GM18909 (cell line): ENCODE data around the gene PRM2.

ENCODE experiments used
- ATAC-seq: cut with Tn5 transposase; IDR thresholded peaks from one replicate; pipeline ENCODE4 v1.9.1; 2021; ENCODE audit warnings: mild to moderate bottlenecking; ENCODE audit not compliant: unreplicated experiment, poor library complexity

Gene PRM2

DNA sequence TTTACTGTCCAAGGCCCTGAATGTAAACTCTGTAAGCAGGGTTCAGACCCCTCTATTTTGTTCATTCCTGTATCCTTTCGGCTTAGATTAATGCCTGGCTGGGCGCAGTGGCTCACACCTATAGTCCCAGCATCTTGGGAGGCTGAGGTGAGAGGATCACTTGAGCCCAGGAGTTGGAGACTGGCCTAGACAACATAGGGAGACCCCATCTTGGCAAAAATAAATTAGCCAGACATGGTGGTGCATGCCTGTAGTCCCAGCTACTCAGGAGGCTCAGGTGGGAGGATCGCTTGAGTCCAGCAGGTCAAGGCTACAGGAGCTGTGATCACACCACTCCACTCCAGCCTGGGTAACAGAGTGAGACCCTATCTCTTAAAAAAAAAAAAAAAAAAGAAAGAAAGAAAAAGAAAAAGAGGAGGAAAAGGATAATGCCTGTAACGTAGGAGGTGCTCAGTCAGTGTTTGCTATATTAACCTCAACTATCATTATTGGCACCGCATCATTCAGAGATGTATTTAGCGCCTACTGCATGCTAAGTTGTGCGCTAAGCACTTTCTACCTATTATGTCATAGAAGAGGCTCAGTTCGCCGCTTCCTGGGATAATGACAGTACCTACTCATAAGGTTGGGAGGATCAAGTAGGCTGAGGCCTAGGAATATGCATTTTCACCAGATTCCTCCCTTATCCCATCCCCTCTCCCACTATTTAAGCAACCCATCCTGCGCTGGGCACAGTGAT lies 25.3 kb downstream of the PRM2 start:
- ATAC-seq, result no peak

DNA sequence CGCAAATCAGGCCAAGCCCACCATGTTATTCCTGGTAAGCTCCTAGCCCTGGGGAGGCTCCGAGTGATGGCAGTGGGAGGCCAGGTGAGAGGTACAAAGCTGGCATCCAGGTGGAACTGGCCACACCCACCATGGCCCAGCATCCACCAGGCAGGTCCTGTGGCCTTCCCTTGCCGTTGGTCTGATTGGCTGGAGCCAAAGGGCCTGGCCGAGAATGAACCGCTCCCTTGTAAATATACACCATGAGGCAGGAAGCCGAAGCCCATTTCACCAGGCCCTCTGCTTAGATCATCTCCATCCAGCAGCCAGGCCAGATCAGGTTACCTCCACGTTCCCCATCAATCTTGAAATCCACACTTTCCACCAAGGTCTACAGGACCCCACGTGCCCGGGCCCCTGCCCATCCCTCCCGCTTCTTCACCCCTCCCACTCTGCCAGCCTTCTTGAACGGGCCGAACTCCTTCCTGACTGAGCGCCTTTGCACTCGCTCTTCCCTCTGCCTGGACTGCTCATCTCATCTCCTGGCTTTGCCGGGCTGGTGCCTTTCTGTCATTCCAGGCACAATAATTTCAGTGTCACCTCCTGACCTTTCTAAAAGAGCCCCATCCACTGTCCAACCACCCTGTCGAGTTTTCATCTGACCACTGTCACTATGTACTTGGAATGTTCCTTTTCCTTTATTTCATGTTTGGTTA lies 26.0 kb downstream of the PRM2 start:
- no peak for ATAC-seq

DNA sequence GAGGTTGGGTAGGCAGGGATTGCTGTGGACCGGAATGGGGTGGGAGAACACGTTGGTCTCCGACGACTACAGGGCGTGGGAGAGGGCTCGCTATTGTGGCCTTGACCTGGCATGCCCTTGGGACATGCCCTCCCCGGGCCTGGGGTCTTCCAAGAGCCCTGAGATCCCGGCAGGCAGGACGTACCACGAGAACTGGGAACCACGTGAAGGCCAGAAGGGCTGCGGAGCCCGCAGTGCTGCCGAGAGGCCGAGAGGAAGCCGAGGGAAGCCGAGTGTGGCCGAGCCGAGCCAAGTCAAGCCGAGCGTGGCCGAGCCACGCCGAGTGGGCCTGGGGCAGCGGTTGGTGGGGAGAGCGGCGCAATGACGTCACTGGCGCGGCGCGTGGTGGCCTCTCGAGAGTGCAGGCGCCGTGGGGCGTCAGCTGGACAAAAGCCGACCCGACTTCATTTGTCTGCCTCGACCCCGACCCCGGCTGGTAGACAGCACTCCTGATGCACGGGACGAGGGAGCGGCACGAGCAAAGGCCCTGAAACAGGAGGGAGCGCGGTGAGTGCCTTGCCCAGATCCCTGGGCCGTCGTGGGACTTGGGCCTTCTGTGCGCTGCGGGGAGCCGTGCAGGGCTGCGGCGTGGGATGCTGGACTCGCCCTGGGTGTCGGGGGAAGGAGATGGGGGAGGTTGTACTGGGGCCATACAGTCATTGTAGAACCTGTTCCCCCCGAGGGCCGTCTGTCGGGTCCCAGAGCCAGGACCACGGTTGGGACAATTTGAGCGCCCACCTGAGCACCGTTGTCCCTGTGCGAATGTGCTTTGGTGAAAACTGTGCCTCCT lies 26.8 kb downstream of the PRM2 start:
- no peak for ATAC-seq

- ATAC-seq, result no peak
These were observed 28.1 kb downstream of the PRM2 start for GRCh38 chr16:11248133-11248532.

DNA sequence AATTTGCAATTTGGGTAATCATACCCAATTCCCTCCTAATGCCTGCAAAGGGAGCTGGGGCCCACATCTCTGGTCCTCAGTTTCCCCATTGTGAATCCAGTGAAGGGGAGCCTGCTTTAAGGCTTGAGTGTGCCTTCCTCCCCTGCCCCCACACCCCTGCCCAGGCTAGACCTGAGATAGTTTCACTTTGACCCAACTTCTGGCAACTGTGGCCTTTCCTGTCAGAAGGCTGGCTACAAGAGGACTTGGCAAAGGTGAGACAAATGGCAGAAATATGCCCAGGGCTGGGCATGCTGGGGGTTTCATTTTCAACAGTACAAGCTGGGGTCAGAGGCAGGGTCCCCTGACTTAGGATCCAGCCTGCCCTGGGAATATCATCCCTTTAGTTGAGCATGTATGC lies 30.3 kb downstream of the PRM2 start:
- ATAC-seq, result no peak

DNA sequence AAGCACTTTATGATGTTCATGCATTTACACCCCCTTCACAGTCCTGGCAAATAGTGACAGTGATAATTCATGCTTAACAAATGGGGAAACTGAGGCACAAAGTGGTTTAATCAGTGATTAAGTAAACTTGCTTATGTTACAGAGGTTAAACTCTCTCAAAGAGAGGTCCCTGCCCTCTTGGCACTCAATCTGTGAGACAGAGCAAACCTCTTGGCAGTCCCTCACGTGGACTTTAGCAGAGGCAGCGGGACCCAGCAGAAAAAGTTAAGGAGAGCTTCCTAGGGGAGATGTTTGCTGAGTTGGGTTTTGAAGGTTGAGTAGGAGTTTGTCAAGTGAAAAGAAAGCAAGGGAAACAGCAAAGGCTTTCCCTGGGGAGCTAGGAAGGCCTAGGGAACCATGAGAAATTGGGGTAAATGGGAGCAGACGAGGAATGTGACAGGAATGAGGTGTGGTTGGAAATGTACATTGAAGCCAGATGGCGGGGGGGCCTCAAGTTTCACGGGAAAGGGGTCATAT lies 31.0 kb downstream of the PRM2 start:
- no peak for ATAC-seq

- no peak for ATAC-seq
These were observed 33.6 kb downstream of the PRM2 start for GRCh38 chr16:11242658-11243057.

DNA sequence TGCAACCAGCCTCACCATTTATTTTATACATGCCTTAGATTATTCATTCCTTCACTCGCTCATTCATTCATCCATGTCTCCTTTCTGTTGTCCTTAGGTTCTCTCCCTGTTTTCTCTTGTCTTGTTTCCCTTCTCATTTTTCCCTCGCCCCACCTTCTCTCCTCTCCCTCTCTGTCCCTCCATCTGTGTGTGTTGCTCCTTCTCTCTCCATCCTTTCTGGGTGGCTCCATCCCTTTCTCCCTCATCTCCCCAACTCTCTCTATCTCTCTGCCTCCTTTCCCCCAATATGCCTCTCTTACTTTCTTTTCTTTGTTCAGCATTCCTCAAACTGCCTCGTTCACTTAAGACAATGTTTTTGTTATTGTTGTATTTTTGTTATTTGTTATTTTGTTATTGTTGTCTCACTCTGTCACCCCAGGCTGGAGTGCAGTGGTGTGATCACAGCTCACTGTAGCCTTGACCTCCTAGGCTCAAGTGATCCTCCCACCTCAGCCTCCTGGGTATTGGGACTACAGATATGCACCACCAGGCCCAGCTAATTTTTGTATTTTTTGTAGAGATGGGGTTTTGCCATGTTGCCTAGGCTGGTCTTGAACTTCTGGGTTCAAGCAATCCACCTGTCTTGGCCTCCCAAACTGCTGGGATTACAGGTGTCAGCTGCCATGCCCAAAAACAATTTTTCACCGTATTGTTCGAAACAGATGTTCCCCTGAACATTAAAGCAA lies 34.6 kb downstream of the PRM2 start:
- ATAC-seq, result no peak

- ATAC-seq, result no peak
These were observed 35.4 kb downstream of the PRM2 start for GRCh38 chr16:11240636-11241473.

DNA sequence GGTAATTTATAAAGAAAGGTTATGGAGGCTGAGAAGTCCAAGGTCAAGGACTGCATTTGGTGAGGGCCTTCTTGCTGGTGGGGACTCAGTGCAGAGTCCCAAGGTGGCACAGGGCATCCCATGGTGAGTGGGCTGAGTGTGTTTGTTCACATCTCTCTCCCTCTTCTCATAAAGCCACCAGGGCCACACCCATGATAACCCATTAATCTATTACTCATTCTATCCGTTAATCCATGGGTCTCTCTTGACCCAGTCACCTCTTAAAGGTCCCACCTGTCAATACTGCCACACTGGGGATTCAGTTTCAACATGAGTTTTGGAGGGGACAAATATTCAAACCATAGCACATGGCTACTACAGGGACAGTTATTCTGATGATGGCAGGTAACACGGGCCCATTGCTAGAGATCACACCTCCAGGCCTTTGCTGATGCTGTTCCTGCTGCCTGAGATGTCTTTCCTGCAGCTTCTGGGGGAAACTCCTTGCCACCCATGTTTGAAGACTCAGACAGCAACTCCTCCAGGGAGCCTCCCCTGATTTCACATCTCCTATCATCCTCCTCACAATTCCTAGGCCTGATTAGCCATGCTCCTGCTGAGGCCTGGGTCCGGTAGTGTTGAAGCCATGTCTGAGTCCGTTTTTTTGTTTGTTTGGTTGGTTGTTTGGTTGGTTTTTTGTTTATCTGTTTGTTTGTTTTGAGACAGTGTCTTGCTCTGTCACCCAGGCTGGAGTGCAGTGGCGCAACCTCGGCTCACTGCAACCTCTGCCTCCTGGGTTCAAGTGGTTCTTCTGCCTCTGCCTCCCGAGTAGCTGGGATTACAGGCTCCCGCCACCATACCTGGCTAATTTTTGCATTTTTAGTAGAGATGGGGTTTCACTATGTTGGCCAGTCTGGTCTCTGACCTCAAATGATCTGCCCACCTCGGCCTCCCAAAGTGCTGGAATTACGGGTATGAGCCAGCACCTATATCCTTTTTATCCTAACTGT lies 36.3 kb downstream of the PRM2 start:
- ATAC-seq, result no peak

DNA sequence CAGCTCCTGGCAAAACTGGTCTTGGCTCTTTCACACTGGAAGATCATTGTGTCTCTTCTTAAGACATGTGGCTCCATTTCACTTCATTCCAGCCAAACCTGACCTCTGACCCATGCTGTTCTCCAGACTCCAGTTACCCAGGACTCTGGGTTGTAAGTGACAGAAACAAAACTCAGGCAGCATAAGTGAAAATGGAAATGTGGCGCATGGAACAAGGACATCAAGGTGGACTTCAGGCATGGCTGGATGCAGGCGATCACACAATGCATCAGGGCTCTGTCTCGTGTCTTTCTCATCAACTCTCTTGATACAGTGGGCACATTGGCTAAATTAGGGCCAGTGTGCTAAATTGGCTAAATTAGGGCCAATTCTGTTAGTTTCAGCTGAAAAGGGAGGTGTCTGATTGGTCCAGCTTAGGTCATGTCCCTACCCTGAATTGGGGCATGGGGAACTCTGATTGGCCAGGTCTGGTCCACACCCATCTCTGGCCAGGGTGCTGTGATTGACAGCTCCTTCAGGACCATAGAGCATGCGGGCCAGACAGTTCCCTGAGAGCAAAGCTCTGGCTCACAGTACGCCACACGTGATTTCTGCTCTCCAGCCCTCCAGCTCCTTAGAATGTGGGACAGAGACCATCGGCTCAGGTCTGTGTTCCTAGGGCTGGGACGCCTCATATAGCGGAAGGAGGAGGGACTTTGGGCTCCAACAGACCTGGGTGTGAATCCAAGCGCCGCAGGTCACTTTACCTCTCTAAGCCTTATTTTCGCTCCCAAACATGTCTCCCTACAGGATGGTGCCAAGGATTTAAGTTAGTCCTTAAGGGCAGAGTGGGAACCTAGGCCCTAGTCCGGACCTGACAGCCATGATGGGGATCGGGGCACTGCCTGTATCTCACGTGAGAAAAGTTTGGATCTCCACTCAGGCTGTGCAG lies 37.7 kb downstream of the PRM2 start:
- no peak for ATAC-seq

DNA sequence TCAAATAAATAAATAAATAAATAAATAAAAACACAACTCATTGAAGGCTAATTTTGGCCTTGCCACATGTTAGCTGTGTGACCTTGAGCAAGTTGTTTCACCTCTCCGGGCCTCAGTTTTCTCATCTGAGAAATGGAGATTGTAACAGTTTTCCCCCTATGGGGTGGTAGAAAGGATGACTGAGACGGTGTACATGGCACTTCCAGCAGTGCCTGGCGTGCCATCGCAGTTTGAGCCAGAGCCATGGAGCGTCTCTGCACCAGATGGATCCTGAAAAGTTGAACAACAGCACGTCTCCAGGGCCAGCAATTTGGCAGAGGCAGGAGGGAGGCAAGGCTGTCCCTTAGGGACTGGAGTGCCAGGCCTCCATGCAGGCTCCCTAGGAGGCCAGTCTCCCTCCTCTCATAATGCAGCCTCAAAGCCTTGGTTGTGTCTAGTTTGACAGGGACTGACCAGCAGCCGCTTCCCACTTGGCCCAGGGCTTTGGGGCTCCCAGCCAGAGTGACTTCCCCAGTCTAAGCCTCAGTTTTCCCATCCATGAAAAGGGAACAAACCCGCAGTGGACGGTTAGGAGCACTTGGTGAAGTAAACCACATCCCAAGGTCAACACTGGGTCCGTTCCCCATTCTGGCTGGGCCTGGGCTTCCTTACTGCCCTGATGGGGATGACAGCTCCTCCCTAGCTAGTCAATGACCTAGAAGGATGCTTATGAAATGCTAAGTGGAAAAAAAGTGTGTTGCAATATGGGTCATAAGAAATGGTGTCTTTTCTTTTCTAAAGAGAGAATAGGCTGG lies 39.6 kb downstream of the PRM2 start:
- no peak for ATAC-seq

DNA sequence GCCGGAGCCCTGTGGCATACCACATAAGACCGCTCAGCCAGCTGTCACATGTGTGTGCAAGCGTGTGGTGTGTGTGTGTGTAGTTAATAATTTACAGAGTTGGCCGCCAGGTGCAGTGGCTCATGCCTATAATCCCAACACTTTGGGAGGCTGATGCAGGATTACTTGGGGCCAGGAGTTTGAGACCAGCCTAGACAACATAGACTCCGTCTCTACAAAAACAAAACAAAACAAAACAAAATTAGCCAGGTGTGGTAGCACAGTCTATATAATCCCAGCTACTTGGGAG lies 40.6 kb downstream of the PRM2 start:
- no peak for ATAC-seq

- no peak for ATAC-seq
These were observed 41.2 kb downstream of the PRM2 start for GRCh38 chr16:11234884-11235702.

DNA sequence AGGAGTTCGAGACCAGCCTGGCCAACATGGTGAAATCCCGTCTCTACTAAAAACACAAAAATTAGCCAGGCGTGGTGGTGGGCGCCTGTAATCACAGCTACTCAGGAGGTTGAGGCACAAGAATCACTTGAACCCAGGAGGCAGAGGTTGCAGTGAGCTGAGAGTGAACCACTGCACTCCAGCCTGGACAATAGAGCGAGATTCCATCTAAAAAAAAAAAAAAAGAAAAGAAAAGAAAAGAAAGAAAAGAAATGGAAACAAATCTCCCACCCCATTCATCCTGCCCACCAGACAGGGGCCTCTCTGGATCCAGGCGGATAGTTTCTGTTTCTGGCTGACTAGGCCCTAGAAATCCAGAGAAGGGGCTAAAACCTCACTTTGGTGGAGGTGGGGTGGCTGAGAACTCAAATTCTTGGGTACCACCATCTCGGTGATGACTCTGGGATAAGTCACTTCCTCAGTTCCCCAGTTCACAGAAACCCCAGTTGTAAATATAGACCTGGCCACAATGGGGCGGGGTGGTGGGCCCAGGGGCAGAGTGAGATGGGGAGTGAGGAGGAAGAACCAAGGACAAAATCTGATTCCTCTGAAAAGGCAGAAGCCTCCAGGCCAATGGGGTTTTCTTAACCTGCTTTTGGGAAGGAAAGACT lies 42.4 kb downstream of the PRM2 start:
- ATAC-seq, result no peak
